ENCODE results near the gene SREBF2.

DNA sequence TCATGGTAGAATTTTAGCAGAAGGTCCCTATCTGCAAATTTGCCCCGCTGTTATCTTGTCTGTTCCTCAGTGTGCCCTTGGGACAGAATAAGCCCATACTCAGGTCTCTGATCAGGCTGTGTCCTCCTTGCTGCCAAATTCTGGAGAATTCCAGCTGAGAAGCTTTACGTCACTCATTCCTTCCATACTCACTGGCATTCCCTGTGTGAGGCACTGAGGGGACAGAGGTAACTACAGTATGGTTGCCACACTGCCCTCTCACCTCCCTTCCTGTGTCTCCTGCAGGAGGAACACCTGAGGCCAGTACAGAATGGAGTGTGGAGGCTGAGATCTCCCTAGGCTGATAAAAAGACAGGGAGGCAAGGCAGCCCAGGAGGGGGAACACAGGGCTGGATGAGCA lies 50.5 kb downstream of the SREBF2 start:
- TF ChIP-seq JUNB (IDR thresholded peaks at IDR 0.05) (no peak), YY1 (IDR thresholded peaks at IDR 0.05; ENCODE audit: low read depth, low read length) (no peak), CEBPB (IDR thresholded peaks at IDR 0.05; ENCODE audit: borderline replicate concordance in 1 of 2, low read depth in 2 of 2, low read length in 2 of 2) (no peak), ZNF274 (IDR thresholded peaks at IDR 0.05; ENCODE audit: insufficient read depth, insufficient read length) (no peak), POLR2A (IDR thresholded peaks at IDR 0.05; ENCODE audit: low read depth, low read length) (no peak), RFX5 (IDR thresholded peaks at IDR 0.05; ENCODE audit: low read depth, low read length) (no peak), EZH2 (IDR thresholded peaks at IDR 0.05; ENCODE audit: borderline replicate concordance, control insufficient read depth, low read depth, low read length) (no peak), RUNX3 (IDR thresholded peaks at IDR 0.05; ENCODE audit: low read length) (no peak), SP1 (IDR thresholded peaks at IDR 0.05; ENCODE audit: low read depth, low read length) (no peak)
- TF ChIP-seq, protein P1, sequence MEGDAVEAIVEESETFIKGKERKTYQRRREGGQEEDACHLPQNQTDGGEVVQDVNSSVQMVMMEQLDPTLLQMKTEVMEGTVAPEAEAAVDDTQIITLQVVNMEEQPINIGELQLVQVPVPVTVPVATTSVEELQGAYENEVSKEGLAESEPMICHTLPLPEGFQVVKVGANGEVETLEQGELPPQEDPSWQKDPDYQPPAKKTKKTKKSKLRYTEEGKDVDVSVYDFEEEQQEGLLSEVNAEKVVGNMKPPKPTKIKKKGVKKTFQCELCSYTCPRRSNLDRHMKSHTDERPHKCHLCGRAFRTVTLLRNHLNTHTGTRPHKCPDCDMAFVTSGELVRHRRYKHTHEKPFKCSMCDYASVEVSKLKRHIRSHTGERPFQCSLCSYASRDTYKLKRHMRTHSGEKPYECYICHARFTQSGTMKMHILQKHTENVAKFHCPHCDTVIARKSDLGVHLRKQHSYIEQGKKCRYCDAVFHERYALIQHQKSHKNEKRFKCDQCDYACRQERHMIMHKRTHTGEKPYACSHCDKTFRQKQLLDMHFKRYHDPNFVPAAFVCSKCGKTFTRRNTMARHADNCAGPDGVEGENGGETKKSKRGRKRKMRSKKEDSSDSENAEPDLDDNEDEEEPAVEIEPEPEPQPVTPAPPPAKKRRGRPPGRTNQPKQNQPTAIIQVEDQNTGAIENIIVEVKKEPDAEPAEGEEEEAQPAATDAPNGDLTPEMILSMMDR (IDR thresholded peaks at IDR 0.05 in 2 of 3, conservative IDR thresholded peaks at IDR 0.05 in 1 of 3; ENCODE audit: control insufficient read depth in 2 of 3, extremely low read depth in 1 of 3, insufficient read depth in 1 of 3, low read depth in 3 of 3, low read length in 3 of 3), result no peak
- TF ChIP-seq, protein P2, sequence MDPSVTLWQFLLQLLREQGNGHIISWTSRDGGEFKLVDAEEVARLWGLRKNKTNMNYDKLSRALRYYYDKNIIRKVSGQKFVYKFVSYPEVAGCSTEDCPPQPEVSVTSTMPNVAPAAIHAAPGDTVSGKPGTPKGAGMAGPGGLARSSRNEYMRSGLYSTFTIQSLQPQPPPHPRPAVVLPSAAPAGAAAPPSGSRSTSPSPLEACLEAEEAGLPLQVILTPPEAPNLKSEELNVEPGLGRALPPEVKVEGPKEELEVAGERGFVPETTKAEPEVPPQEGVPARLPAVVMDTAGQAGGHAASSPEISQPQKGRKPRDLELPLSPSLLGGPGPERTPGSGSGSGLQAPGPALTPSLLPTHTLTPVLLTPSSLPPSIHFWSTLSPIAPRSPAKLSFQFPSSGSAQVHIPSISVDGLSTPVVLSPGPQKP (IDR thresholded peaks at IDR 0.05; ENCODE audit: low read depth, low read length), result no peak
